ENCODE measurements around the gene MRTO4.
"Not testable (repeated sequence)": the region's sequence is repeated elsewhere in the genome, so short reads cannot be mapped to it uniquely, and the experiment has no call there.

DNA sequence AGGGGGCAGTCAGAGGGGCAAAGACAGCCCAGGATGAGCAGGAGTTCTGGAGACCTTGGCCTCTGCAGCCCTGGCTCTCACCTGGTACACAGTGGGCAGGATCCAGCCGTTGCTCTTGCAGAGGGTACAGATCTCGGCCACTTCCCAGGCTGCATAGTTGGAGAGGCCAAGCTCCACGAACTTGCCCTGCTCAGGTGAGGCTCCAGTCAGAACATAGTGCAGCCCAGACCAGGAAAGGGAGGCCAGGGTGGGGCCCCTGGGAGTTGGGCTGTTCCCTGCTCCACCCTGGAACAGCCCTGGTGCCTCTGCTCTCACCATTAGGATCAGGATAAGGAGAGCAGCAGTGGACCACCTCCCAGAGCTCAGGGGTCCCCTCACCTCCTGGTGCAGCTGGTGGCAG lies 34.2 kb downstream of the MRTO4 start:
- not testable (repeated sequence) for TF ChIP-seq ZBTB1 (tag by site-specific recombination; IDR thresholded peaks at IDR 0.05); HOXA7 (CRISPR knock-in tag; IDR thresholded peaks at IDR 0.05; ENCODE audit: borderline replicate concordance); HOXD13 (CRISPR knock-in tag; IDR thresholded peaks at IDR 0.05; ENCODE audit: borderline replicate concordance); MYNN (tag by site-specific recombination; IDR thresholded peaks at IDR 0.05; ENCODE audit: borderline replicate concordance)
- TF ChIP-seq, protein P1, sequence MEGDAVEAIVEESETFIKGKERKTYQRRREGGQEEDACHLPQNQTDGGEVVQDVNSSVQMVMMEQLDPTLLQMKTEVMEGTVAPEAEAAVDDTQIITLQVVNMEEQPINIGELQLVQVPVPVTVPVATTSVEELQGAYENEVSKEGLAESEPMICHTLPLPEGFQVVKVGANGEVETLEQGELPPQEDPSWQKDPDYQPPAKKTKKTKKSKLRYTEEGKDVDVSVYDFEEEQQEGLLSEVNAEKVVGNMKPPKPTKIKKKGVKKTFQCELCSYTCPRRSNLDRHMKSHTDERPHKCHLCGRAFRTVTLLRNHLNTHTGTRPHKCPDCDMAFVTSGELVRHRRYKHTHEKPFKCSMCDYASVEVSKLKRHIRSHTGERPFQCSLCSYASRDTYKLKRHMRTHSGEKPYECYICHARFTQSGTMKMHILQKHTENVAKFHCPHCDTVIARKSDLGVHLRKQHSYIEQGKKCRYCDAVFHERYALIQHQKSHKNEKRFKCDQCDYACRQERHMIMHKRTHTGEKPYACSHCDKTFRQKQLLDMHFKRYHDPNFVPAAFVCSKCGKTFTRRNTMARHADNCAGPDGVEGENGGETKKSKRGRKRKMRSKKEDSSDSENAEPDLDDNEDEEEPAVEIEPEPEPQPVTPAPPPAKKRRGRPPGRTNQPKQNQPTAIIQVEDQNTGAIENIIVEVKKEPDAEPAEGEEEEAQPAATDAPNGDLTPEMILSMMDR (tag by site-specific recombination; IDR thresholded peaks at IDR 0.05) = not testable (repeated sequence)
- TF ChIP-seq, protein P2, sequence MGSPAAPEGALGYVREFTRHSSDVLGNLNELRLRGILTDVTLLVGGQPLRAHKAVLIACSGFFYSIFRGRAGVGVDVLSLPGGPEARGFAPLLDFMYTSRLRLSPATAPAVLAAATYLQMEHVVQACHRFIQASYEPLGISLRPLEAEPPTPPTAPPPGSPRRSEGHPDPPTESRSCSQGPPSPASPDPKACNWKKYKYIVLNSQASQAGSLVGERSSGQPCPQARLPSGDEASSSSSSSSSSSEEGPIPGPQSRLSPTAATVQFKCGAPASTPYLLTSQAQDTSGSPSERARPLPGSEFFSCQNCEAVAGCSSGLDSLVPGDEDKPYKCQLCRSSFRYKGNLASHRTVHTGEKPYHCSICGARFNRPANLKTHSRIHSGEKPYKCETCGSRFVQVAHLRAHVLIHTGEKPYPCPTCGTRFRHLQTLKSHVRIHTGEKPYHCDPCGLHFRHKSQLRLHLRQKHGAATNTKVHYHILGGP (tag by site-specific recombination; IDR thresholded peaks at IDR 0.05) = not testable (repeated sequence)
- TF ChIP-seq, protein P3, sequence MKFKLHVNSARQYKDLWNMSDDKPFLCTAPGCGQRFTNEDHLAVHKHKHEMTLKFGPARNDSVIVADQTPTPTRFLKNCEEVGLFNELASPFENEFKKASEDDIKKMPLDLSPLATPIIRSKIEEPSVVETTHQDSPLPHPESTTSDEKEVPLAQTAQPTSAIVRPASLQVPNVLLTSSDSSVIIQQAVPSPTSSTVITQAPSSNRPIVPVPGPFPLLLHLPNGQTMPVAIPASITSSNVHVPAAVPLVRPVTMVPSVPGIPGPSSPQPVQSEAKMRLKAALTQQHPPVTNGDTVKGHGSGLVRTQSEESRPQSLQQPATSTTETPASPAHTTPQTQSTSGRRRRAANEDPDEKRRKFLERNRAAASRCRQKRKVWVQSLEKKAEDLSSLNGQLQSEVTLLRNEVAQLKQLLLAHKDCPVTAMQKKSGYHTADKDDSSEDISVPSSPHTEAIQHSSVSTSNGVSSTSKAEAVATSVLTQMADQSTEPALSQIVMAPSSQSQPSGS (tag by site-specific recombination; IDR thresholded peaks at IDR 0.05; ENCODE audit: low read depth) = not testable (repeated sequence)
- TF ChIP-seq, protein P4, sequence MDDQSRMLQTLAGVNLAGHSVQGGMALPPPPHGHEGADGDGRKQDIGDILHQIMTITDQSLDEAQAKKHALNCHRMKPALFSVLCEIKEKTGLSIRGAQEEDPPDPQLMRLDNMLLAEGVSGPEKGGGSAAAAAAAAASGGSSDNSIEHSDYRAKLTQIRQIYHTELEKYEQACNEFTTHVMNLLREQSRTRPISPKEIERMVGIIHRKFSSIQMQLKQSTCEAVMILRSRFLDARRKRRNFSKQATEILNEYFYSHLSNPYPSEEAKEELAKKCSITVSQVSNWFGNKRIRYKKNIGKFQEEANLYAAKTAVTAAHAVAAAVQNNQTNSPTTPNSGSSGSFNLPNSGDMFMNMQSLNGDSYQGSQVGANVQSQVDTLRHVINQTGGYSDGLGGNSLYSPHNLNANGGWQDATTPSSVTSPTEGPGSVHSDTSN (CRISPR knock-in tag; IDR thresholded peaks at IDR 0.05) = not testable (repeated sequence)

All from HEK293 (cell line).